GM18858 (cell line): Measurements from ENCODE around the gene ARPC2.
A peak's percentile ranks its signal among the peaks of the same experiment; 100 is the strongest.
"Not testable (repeated sequence)": the region's sequence is repeated elsewhere in the genome, so short reads cannot be mapped to it uniquely, and the experiment has no call there.

Source experiments
- ATAC-seq: cut with Tn5 transposase; IDR thresholded peaks from one replicate; pipeline ENCODE4 v1.9.1; 2021; ENCODE audit not compliant: unreplicated experiment

ARPC2 gene

GRCh38 chr2:218216674-218217359 is at the start of gene ARPC2:
TSS of gene ARPC2 (plus strand) at chr2:218217189. CDS start at chr2:218217471, 282 bp downstream.
- ATAC-seq: peak; percentile 48

GRCh38 chr2:218168016-218168415 is 49.0 kb upstream of the ARPC2 start:
- no peak for ATAC-seq

DNA sequence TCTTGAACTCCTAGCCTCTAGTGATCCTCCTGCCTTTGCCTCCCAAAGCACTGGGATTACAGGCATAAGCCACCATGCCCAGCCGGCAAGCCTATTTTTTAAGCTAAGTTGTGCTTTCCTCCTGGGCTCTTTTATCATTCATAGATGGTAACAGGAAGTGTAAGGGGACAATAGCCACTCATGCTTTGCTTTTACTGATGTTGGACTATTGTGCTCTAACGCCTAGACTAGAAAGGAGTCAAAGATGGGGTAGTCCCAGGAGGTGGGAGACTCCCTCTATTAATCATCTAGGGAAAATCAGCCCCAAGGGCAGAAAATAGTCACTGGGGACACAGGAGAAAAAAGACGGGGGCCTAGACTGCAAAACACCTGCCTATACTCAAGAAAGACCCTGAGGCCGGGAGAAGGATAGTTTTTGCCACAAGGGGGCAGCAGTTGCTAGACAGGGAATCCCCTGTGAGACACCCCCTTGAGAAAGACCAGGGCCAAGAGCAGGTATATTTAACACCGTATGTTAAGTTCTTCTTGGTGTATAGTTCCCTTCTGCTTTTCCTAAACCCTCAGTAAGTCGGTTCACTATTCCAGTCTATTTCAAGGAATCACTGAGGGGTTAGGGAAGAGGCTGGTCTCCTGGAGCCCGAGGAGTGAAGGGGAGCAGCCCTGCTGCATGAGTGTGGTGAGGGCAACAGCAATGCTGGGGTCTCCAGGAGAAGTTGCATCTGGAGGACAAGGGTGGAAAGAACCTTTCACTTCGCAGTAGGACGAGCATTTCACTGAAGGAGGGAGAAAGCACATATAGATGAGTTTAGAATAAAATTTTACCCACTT is 48.1 kb upstream of the ARPC2 start:
- ATAC-seq: peak; percentile 51

GRCh38 chr2:218169757-218170546 is 47.0 kb upstream of the ARPC2 start:
- ATAC-seq: no peak

DNA sequence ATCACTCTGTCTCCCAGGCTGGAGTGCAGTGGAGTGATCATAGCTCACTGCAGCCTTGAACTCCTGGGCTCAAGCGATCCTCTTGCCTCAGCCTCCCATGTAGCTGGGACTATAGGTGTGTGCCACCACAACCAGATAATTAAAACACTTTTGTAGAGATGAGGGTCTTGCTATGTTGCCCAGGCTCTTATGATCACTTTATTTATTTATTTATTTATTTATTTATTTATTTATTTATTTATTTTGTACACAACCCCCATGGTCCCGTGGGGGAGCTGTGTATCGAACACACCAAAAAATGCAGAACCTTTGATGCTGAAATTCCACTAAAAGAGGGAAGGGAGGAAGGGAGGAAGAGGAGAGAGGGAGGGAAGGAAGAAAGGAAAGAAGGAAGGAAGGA is 45.2 kb upstream of the ARPC2 start:
- not testable (repeated sequence) for ATAC-seq

DNA sequence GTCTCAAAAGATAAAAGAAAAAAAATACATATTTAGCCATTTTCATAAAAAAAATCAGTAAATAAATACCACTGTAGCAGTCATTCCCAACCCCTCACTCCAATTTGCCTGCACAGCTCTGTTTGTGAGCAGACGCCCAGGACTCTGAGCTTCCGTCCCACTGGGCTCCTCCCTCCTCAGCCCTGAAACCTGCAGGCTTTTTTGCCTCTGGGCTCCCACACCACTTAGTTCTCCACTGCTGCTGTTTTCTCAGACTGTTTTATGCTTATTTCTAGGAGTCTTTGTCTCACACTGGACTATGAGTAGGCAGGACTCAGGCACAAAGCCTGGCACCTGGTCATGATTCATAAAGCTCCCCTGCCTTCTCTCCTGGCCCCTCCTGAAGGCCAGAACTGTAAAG is 44.1 kb upstream of the ARPC2 start:
- ATAC-seq: no peak

GRCh38 chr2:218179782-218180181 is 37.2 kb upstream of the ARPC2 start:
- ATAC-seq: no peak

DNA sequence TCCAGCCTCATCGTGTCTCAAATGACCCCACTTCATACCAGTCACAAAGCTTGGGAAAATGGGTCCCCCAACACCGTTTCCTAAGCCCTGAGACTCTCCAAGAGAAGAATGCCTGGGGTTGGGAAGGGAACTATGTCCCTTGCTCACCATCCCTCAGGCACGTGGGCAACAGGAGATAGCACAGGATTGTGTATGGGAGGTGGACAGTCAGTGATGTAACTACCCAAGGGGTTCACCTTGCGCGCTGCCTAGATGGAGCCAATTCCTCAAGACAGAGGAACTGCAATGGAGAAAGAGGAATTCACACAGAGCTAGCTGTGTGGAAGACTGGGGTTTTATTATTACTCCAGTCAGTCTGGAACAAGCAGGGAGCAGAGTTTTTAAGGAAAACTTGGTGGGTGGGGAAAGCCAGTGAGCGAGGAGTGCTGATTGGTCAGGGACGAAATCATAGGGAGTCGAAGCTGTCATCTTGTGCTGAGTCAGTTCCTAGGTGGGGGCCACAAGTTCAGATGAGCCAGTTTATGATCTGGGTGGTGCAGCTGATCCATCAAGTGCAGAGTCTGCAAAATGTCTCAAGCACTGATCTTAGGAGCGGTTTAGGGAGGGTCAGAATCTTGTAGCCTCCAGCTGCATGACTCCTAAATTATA is 36.4 kb upstream of the ARPC2 start:
- no peak for ATAC-seq

DNA sequence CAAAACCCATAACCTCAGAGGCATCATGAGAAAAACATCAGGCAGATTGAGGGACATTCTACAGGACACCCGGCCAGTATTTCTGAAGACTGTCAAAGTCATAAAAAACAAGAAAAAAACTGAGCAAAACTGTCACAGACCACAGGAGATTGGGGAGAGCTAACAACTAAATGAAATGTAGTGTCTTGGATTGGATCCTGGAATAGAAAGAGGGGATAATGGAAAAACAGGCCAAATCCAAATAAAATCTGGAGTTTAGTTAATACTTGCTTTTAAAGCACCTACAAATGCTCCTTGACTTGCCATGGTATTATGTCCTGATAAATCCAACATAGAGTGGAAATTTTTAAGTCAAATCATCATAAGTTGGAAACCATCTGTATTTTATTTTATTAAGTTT is 32.7 kb upstream of the ARPC2 start:
- no peak for ATAC-seq

- no peak for ATAC-seq
These were observed 30.6 kb upstream of the ARPC2 start for GRCh38 chr2:218186355-218186766.

- no peak for ATAC-seq
These were observed 30.1 kb upstream of the ARPC2 start for GRCh38 chr2:218186876-218187275.

- no peak for ATAC-seq
These were observed 29.5 kb upstream of the ARPC2 start for GRCh38 chr2:218187296-218188015.

DNA sequence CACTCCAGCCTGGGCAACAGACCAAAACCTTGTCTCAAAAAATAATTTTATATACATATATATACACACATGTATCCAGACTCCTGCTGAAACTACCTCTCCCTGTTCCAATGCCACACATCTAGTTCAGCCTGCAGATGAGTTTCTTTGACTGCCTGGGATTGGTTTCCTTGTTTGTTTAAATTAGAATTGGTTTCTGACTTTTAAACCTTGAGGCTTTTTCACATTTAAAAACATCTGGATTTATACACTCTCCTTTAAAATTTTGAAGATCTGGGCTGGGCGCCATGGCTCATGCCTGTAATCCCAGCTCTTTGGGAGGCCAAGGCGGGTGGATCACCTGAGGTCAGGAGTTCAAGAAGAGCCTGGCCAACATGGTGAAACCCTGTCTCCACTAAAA is 28.5 kb upstream of the ARPC2 start:
- ATAC-seq: no peak

- no peak for ATAC-seq
These were observed 24.0 kb upstream of the ARPC2 start for GRCh38 chr2:218192902-218193430.

DNA sequence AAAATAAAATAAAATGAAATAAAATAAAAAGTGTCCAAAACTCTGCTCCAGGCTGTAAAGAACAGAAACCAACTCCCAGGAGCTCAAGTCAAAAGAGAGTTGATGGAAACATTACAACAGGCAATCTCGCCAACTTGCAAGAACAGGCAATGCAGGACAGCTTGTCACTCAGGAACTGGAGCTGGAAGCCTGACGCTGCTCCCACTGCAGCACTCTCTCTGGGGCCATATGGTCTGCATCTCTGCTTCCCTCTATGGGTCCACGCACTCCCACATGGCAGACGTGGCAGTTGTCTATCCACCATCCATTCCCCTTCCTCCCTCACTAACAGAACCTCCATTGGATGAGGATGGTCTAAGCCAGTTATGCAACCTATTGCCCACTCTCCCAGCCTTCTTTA is 23.3 kb upstream of the ARPC2 start:
- no peak for ATAC-seq

GRCh38 chr2:218194880-218195279 is 22.1 kb upstream of the ARPC2 start:
- ATAC-seq: no peak

DNA sequence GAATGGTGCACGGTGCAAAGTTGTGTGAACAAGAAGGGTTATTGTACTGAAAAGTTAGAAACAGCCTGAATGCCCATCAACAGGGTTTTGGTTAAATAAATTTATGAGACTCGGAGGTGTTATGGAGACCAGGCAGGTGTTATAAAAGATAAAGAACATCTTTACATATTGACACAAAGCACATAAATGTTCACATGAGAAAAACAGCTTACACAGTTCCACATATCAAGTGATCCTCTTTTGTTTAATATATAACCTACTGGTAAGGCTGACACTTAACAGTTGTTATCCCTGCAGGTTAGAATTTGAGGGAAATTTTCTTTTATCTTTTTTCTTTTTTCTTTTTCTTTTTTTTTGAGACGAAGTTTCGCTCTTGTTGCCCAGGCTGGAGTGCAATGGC is 20.0 kb upstream of the ARPC2 start:
- ATAC-seq: no peak

GRCh38 chr2:218202266-218202665 is 14.7 kb upstream of the ARPC2 start:
- ATAC-seq: no peak

DNA sequence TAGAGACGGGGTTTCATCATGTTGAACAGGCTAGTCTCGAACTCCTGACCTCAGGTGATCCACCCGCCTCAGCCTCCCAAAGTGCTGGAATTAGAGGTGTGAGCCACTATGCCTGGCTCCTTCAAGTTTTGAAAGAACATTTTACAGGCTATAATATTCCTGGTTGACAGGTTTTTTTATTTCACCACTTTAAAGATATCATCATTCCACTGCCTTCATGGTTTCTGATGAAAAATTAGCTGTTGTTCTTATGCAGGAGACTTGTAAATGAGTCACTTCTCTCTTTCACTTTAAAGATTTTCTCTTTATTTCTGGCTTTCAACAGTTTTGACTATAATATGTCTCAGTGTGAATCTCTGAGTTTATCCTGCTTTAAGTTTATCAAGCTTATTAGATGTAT is 7.9 kb upstream of the ARPC2 start:
- no peak for ATAC-seq

DNA sequence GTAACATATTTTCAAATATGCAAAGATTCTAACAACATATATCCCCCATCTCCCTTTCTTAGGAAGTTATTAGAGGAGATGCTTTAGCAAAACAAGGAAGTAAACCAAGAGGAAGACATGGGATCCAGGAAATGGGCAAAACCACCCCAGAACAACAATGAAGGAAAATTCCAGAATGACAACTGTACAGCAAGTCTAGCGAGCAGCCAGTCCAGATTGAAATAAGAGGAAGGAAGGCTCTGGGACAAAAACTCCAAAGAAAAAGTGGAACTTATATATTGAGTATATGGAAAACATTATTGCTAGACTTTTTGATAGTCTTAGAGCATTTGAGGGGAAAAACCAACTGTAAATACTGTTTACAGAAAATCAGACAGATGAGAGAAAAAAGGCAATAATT is 2.9 kb upstream of the ARPC2 start:
- no peak for ATAC-seq
